Liver (tissue), 9 donors: ENCODE results near the gene PCYT1B. TPM values are rescaled to one million over a fixed set of nuclear protein-coding genes. Genes with fewer than 3 reads are reported as not detected.

Source experiments
- DNase-seq: peaks from one replicate; pipeline ENCODE4 v3.0.0-alpha.2; 2017; ENCODE audit warnings: low spot score
- H3K27ac ChIP-seq, 2 donors: one replicate each; pipeline ENCODE4 v1.7.0; 2013; ENCODE audit warnings: inconsistent platforms in 2 of 2, low read length in 2 of 2, control low read depth in 1 of 2, low read depth in 1 of 2, mild to moderate bottlenecking in 1 of 2
- H3K27me3 ChIP-seq, 4 donors: one replicate each; pipeline versions ENCODE4 v1.6.1 to v1.7.0; 2013; ENCODE audit warnings: low read length in 3 of 4, inconsistent platforms in 1 of 4, mild to moderate bottlenecking in 1 of 4, moderate library complexity in 1 of 4; ENCODE audit not compliant: control insufficient read depth in 4 of 4, insufficient read depth in 4 of 4
- H3K36me3 ChIP-seq, 4 donors: one replicate each; pipeline versions ENCODE4 v1.6.1 to v1.7.0; 2013; ENCODE audit warnings: low read length in 3 of 4, mild to moderate bottlenecking in 3 of 4, low read depth in 1 of 4, moderate library complexity in 1 of 4; ENCODE audit not compliant: control insufficient read depth in 4 of 4, insufficient read depth in 3 of 4
- H3K4me1 ChIP-seq, 4 donors: one replicate each; pipeline versions ENCODE4 v1.6.1 to v1.7.0; 2013; ENCODE audit warnings: low read length in 3 of 4, mild to moderate bottlenecking in 3 of 4, moderate library complexity in 1 of 4; ENCODE audit not compliant: control insufficient read depth in 4 of 4, insufficient read depth in 4 of 4
- H3K4me3 ChIP-seq, 3 donors: one replicate each; pipeline versions ENCODE4 v1.6.1 to v1.7.0; 2013; ENCODE audit warnings: low read length in 3 of 3, control low read depth in 1 of 3, low read depth in 1 of 3, mild to moderate bottlenecking in 1 of 3
- H3K9ac ChIP-seq, 2 donors: one replicate each; pipeline ENCODE4 v1.7.0; 2013; ENCODE audit warnings: low read length in 2 of 2, mild to moderate bottlenecking in 2 of 2, moderate library complexity in 2 of 2, control low read depth in 1 of 2, low read depth in 1 of 2
- H3K9me3 ChIP-seq, 4 donors: one replicate each; pipeline versions ENCODE4 v1.6.1 to v1.7.0; 2013; ENCODE audit warnings: low read length in 3 of 4; ENCODE audit not compliant: control insufficient read depth in 4 of 4
- GABPA ChIP-seq, 2 donors: IDR thresholded peaks in 1 of 2; conservative IDR thresholded peaks in 1 of 2; 2 replicates each; pipeline ENCODE4 v1.6.1; 2016; ENCODE audit warnings: antibody characterized with exemption in 2 of 2, mild to moderate bottlenecking in 1 of 2, moderate library complexity in 1 of 2
- HNF4A ChIP-seq, 2 donors: conservative IDR thresholded peaks; 2 replicates each; pipeline ENCODE4 v1.6.1; 2016; ENCODE audit warnings: antibody characterized with exemption in 2 of 2, mild to moderate bottlenecking in 2 of 2
- JUND ChIP-seq, 2 donors: IDR thresholded peaks; 2 replicates each; pipeline ENCODE4 v1.6.1; 2016; ENCODE audit warnings: antibody characterized with exemption in 2 of 2
- NR2F2 ChIP-seq: IDR thresholded peaks from 2 replicates; pipeline ENCODE4 v1.6.1; 2016; ENCODE audit warnings: antibody characterized with exemption
- RAD21 ChIP-seq, 2 donors: IDR thresholded peaks; 2 replicates each; pipeline ENCODE4 v1.6.1; 2016; ENCODE audit warnings: antibody characterized with exemption in 2 of 2, mild to moderate bottlenecking in 2 of 2
- RXRA ChIP-seq, 2 donors: IDR thresholded peaks; 2 replicates each; pipeline ENCODE4 v1.6.1; 2017 to 2018; ENCODE audit warnings: antibody characterized with exemption in 2 of 2, mild to moderate bottlenecking in 1 of 2
- YY1 ChIP-seq: IDR thresholded peaks from 2 replicates; pipeline ENCODE4 v1.6.1; 2016; ENCODE audit warnings: antibody characterized with exemption, mild to moderate bottlenecking
- WGBS: extraction: QIAGEN DNeasy Blood & Tissue Kit; methylation state at CpG from one replicate; pipeline ENCODE4 v1.1.7; 2013; 5-methylcytosine and 5-hydroxymethylcytosine counted together
- polyA plus RNA-seq, 2 donors: library from polyadenylated mRNA; stranded (reverse) in 1 of 2; unstranded in 1 of 2; fragments of 200-250 nt in 1 of 2; fragments of >200 nt in 1 of 2; fragmentation: Nextera tagmentation in 1 of 2; extraction: Ambion mirVana in 1 of 2; gene quantifications; one replicate each; pipeline versions ENCODE4 v1.2.1 to v1.2.3, GENCODE V29; 2013 to 2015
- total RNA-seq, 2 donors: library from RNA; depleted of rRNA; stranded (reverse); fragments of >200 nt; gene quantifications; one replicate each; pipeline ENCODE4 v1.2.3, GENCODE V29; 2014
- TF ChIP-seq, protein P1 (sequence below): IDR thresholded peaks from 2 replicates; pipeline ENCODE4 v1.6.1; 2016; ENCODE audit warnings: antibody characterized with exemption
- TF ChIP-seq, protein P2 (sequence below): fragments of 150-350 bp; IDR thresholded peaks from 2 replicates; pipeline ENCODE4 v1.5.1; 2017; ENCODE audit warnings: improper control_type of control experiment, low read depth, low read length; ENCODE audit not compliant: missing input control
- TF ChIP-seq, protein P3 (sequence below): IDR thresholded peaks from 2 replicates; pipeline ENCODE4 v1.6.1; 2016; ENCODE audit warnings: antibody characterized with exemption, mild to moderate bottlenecking
- TF ChIP-seq, protein P4 (sequence below): IDR thresholded peaks from 2 replicates; pipeline ENCODE4 v1.6.1; 2016; ENCODE audit warnings: antibody characterized with exemption
- TF ChIP-seq, protein P5 (sequence below): IDR thresholded peaks from 2 replicates; pipeline ENCODE4 v1.6.1; 2016; ENCODE audit warnings: antibody characterized with exemption
- donor health status: healthy.
- donor health status: healthy.
- donor health status: healthy.
- donor health status: healthy.
- donor health status: healthy.

Gene PCYT1B
- total and polyA plus RNA-seq, 4 donors: under 0.01 to 2.1 (median 0.06) TPM; not detected in 1

DNA sequence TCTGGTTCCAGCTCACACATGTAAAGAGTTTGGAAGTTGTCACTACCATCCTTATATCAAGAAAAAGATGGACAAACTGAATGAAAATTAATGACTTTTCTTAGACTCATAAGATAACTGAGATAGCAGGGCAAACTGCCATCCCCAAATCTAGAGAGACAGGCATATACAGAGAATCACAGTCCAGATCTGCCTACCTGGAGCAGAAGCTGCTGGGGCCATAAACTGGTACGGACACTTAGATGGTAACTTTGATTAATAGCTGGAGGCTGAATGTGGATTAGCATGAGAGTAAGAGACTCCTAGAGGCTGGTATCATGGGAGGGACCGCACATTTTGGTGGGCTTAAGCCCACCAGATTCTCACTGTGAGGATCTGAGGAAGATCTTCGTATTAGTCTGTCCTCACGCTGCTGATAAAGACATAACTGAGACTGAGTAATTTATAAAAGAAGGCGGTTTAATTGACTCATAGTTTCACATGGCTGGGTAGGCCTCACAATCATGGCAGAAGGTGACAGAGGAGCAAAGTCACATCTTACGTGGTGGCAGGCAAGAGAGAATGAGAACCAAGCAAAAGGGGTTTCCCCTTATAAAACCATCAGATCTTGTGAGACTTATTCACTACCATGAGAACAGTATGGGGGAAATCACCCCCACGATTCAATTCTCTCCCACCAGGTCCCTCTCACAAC is 35.7 kb upstream of the PCYT1B start (continued):
- TF ChIP-seq, protein P1, sequence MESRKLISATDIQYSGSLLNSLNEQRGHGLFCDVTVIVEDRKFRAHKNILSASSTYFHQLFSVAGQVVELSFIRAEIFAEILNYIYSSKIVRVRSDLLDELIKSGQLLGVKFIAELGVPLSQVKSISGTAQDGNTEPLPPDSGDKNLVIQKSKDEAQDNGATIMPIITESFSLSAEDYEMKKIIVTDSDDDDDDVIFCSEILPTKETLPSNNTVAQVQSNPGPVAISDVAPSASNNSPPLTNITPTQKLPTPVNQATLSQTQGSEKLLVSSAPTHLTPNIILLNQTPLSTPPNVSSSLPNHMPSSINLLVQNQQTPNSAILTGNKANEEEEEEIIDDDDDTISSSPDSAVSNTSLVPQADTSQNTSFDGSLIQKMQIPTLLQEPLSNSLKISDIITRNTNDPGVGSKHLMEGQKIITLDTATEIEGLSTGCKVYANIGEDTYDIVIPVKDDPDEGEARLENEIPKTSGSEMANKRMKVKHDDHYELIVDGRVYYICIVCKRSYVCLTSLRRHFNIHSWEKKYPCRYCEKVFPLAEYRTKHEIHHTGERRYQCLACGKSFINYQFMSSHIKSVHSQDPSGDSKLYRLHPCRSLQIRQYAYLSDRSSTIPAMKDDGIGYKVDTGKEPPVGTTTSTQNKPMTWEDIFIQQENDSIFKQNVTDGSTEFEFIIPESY: no peak
- TF ChIP-seq NR2F2: no peak

DNA sequence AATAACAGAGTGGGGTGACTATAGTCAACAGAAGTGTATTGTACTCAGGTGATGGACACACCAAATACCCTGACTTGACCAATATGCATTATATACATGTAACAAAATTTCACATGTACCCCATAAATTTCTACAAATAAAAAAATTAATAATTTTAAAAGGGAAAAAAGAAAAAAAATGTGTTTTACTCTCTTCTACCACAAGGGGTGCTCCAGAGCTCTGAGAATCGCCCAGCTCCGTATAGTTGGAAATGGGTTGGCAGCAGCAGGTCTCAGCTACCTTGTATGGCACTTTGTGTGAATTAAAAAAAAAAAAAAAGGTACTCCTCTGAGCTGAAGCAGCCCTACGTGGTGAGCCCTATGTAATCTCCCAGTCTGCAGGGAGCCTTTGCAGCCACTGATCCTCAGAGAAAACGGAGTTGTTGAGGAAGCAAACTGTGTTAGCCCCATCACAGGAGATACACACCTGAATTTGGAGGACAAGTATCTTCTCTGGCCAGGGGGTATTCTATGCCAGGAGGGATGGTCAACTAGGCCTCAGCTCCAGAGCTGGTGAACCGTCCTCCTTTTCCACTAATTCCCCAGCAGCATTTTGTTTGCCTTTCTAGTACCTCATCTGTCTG is 29.4 kb upstream of the PCYT1B start:
- Histone ChIP-seq H3K27me3 (peaks cover 0 to 2% (median 0%) of the 10 kb centered on the region in 4 donors), H3K27ac (no peak overlapping the region), H3K4me1 (no peaks in the 10 kb centered on the region), H3K4me3 (no peak overlapping the region), H3K9me3 (no peaks in the 10 kb centered on the region), H3K36me3 (no peaks in the 10 kb centered on the region), H3K9ac (no peak overlapping the region)
- DNase-seq: no peak
- WGBS: 41% methylated on average over 5 of the region's 5 CpGs
- TF ChIP-seq YY1 (no peak), HNF4A (conservative IDR thresholded peaks at IDR 0.05) (no peak), RAD21 (IDR thresholded peaks at IDR 0.05) (peak; percentile 23 to 46), JUND (IDR thresholded peaks at IDR 0.05) (no peak), GABPA (IDR thresholded peaks at IDR 0.05 in 1 of 2, conservative IDR thresholded peaks at IDR 0.05 in 1 of 2) (no peak), NR2F2 (no peak), RXRA (IDR thresholded peaks at IDR 0.05) (no peak)
- TF ChIP-seq, protein P2, sequence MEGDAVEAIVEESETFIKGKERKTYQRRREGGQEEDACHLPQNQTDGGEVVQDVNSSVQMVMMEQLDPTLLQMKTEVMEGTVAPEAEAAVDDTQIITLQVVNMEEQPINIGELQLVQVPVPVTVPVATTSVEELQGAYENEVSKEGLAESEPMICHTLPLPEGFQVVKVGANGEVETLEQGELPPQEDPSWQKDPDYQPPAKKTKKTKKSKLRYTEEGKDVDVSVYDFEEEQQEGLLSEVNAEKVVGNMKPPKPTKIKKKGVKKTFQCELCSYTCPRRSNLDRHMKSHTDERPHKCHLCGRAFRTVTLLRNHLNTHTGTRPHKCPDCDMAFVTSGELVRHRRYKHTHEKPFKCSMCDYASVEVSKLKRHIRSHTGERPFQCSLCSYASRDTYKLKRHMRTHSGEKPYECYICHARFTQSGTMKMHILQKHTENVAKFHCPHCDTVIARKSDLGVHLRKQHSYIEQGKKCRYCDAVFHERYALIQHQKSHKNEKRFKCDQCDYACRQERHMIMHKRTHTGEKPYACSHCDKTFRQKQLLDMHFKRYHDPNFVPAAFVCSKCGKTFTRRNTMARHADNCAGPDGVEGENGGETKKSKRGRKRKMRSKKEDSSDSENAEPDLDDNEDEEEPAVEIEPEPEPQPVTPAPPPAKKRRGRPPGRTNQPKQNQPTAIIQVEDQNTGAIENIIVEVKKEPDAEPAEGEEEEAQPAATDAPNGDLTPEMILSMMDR: peak; percentile 32
- TF ChIP-seq, protein P3, sequence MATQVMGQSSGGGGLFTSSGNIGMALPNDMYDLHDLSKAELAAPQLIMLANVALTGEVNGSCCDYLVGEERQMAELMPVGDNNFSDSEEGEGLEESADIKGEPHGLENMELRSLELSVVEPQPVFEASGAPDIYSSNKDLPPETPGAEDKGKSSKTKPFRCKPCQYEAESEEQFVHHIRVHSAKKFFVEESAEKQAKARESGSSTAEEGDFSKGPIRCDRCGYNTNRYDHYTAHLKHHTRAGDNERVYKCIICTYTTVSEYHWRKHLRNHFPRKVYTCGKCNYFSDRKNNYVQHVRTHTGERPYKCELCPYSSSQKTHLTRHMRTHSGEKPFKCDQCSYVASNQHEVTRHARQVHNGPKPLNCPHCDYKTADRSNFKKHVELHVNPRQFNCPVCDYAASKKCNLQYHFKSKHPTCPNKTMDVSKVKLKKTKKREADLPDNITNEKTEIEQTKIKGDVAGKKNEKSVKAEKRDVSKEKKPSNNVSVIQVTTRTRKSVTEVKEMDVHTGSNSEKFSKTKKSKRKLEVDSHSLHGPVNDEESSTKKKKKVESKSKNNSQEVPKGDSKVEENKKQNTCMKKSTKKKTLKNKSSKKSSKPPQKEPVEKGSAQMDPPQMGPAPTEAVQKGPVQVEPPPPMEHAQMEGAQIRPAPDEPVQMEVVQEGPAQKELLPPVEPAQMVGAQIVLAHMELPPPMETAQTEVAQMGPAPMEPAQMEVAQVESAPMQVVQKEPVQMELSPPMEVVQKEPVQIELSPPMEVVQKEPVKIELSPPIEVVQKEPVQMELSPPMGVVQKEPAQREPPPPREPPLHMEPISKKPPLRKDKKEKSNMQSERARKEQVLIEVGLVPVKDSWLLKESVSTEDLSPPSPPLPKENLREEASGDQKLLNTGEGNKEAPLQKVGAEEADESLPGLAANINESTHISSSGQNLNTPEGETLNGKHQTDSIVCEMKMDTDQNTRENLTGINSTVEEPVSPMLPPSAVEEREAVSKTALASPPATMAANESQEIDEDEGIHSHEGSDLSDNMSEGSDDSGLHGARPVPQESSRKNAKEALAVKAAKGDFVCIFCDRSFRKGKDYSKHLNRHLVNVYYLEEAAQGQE: no peak
- TF ChIP-seq, protein P4, sequence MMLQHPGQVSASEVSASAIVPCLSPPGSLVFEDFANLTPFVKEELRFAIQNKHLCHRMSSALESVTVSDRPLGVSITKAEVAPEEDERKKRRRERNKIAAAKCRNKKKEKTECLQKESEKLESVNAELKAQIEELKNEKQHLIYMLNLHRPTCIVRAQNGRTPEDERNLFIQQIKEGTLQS: no peak
- TF ChIP-seq, protein P5, sequence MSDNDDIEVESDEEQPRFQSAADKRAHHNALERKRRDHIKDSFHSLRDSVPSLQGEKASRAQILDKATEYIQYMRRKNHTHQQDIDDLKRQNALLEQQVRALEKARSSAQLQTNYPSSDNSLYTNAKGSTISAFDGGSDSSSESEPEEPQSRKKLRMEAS: no peak
